ENCODE results near the gene SNCG.

GRCh38 chr10:86952106-86952505, 6.3 kb upstream of the SNCG start:
- no peak for TF ChIP-seq CTCF (IDR thresholded peaks at IDR 0.05)
- no peak for TF ChIP-seq POLR2A (IDR thresholded peaks at IDR 0.05)
- TF ChIP-seq POLR2AphosphoS5 (IDR thresholded peaks at IDR 0.05), result no peak

All from breast epithelium (tissue), 3 donors.